ENCODE measurements around the gene GIN1. TPM values are rescaled to one million over a fixed set of nuclear protein-coding genes. Genes with fewer than 3 reads are reported as not detected.

Gene GIN1
- total and polyA plus RNA-seq, 2 experiments from 2014 or later: 5.8 to 9.6 TPM

- Histone ChIP-seq H3K4me1 (ENCODE audit: insufficient read depth) (no peaks in the 10 kb centered on the region), H3F3A (replicated peaks; ENCODE audit: low read depth) (no peaks in the 10 kb centered on the region), H3K4me3 (no peak overlapping the region), H3K27me3 (ENCODE audit: insufficient read depth) (no peaks in the 10 kb centered on the region), H2AFZ (no peak overlapping the region), H4K20me1 (replicated peaks; ENCODE audit: insufficient read depth) (no peaks in the 10 kb centered on the region), H3K9me2 (ENCODE audit: insufficient read depth) (no peaks in the 10 kb centered on the region), H3K4me2 (no peak overlapping the region), H3K36me3 (ENCODE audit: insufficient read depth) (no peaks in the 10 kb centered on the region), H3K79me2 (replicated peaks; ENCODE audit: insufficient read depth) (no peaks in the 10 kb centered on the region), H3K27ac (ENCODE audit: low read depth) (no peak overlapping the region)
- DNase-seq (ENCODE audit: low spot score) (no peak), ATAC-seq (no peak)
- Mint-ChIP-seq H3K27ac (no peak overlapping the region; the same call in 1 of the 2 replicates), H3K27me3 (ENCODE audit: insufficient read depth, low read depth, poor library complexity) (no peaks in the 10 kb centered on the region), H3K4me1 (no peaks in the 10 kb centered on the region), H3K4me3 (no peak overlapping the region), H3K36me3 (ENCODE audit: low read depth) (no peaks in the 10 kb centered on the region), H3K9me3 (no peaks in the 10 kb centered on the region)
- TF ChIP-seq CTCF (conservative IDR thresholded peaks at IDR 0.05; ENCODE audit: low read depth in 2 of 2) (no peak), NANOG (IDR thresholded peaks at IDR 0.05; ENCODE audit: borderline replicate concordance) (no peak), ETS1 (IDR thresholded peaks at IDR 0.05) (no peak), ZNF114 (CRISPR knock-in tag; IDR thresholded peaks at IDR 0.05) (no peak), ZNF331 (CRISPR knock-in tag; IDR thresholded peaks at IDR 0.05; ENCODE audit: low read depth) (no peak), REST (IDR thresholded peaks at IDR 0.05; ENCODE audit: unreplicated experiment) (no peak), ZNF462 (CRISPR knock-in tag; IDR thresholded peaks at IDR 0.05) (no peak), CREB1 (CRISPR knock-in tag; IDR thresholded peaks at IDR 0.05; ENCODE audit: low read depth) (no peak), EZH2phosphoT487 (IDR thresholded peaks at IDR 0.05; ENCODE audit: unreplicated experiment) (no peak), JUNB (IDR thresholded peaks at IDR 0.05; ENCODE audit: unreplicated experiment) (no peak), EZH2 (IDR thresholded peaks at IDR 0.05; ENCODE audit: low read depth, unreplicated experiment) (no peak), STAT1 (IDR thresholded peaks at IDR 0.05; ENCODE audit: unreplicated experiment) (no peak), POLR2AphosphoS5 (IDR thresholded peaks at IDR 0.05; ENCODE audit: low read depth) (no peak)
Measured at GRCh38 chr5:103102234-103102633, 17.7 kb downstream of the GIN1 start.
